Neural cell (in vitro differentiated cells): ENCODE results near the gene CST1.
"Not testable (repeated sequence)": the region's sequence is repeated elsewhere in the genome, so short reads cannot be mapped to it uniquely, and the experiment has no call there.

Source experiments
- RAD21 ChIP-seq: fragments of 450-650 bp; conservative IDR thresholded peaks from 2 replicates; pipeline ENCODE4 v1.6.1; 2014; ENCODE audit warnings: antibody characterized with exemption, mild to moderate bottlenecking, moderate library complexity
- TF ChIP-seq, protein P1 (sequence below): fragments of 450-650 bp; IDR thresholded peaks from 2 replicates; pipeline ENCODE4 v1.5.1; 2014; ENCODE audit warnings: antibody characterized with exemption, mild to moderate bottlenecking, moderate library complexity; ENCODE audit not compliant: poor library complexity, severe bottlenecking

GRCh38 chr20:23735391-23735790, 15.3 kb downstream of the CST1 start:
- TF ChIP-seq, protein P1, sequence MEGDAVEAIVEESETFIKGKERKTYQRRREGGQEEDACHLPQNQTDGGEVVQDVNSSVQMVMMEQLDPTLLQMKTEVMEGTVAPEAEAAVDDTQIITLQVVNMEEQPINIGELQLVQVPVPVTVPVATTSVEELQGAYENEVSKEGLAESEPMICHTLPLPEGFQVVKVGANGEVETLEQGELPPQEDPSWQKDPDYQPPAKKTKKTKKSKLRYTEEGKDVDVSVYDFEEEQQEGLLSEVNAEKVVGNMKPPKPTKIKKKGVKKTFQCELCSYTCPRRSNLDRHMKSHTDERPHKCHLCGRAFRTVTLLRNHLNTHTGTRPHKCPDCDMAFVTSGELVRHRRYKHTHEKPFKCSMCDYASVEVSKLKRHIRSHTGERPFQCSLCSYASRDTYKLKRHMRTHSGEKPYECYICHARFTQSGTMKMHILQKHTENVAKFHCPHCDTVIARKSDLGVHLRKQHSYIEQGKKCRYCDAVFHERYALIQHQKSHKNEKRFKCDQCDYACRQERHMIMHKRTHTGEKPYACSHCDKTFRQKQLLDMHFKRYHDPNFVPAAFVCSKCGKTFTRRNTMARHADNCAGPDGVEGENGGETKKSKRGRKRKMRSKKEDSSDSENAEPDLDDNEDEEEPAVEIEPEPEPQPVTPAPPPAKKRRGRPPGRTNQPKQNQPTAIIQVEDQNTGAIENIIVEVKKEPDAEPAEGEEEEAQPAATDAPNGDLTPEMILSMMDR, result not testable (repeated sequence)
- TF ChIP-seq RAD21, result not testable (repeated sequence)
